ENCODE results near the gene CYP2C9. TPM values are rescaled to one million over a fixed set of nuclear protein-coding genes. Genes with fewer than 3 reads are reported as not detected.

The CYP2C9 gene
- total RNA-seq, 4 donors from 2014 or later: not detected

DNA sequence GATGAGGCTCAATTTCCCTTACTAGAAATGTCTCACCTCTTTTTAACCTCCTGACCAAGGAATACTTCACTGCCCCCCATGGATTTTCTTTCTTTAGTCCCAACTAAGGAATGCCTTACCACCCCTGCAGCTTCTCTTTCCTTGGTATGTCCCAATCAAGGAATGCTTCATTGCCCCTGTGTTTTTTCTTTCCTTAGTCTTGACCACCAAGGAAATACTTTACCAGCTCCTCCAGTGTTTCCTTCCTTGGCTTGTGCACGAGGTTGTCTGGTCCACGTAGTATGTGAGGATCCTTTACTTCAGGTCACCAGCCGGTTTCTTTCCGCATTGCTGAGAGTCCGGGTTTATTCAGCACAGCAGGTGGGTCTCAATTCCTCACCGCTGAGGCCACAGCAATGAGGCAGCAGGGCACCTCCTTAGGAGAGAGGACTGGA is 59.3 kb downstream of the CYP2C9 start:
- Histone ChIP-seq H3K27me3 (peaks cover 0 to 10% (median 0%) of the 10 kb centered on the region in 4 donors), H3K27ac (replicated peaks in 1 of 4) (no peak overlapping the region), H3K4me1 (no peaks in the 10 kb centered on the region), H3K4me3 (no peak overlapping the region), H3K36me3 (no peaks in the 10 kb centered on the region), H3K9me3 (peaks cover 0 to 3% (median under 1%) of the 10 kb centered on the region in 4 donors)
- no peak for TF ChIP-seq CTCF (IDR thresholded peaks at IDR 0.05)
- no peak for DNase-seq (ENCODE audit: extremely low spot score)
- WGBS: 56% methylated on average over 6 of the region's 6 CpGs
- intact Hi-C loops (cut with DNase I): no loop called here

DNA sequence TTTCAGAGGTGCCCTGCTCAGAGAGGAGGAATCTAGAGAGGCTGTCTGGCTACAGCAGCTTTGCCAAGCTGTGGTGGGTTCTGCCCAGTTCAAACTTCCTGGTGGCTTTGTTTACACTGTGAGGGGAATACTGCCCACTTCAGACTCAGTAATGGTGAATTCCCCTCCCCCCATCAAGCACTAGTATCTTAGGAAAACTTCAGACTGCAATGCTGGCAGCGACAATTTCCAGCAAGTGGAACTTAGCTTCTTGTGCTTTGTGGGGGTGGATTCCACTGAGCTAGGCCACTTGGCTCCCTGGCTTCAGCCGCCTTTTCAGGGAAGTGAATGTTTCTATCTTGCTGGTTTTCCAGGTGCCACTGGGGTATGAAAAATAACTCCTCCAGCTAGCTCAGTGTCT is 88.0 kb downstream of the CYP2C9 start:
- H3K4me3 ChIP-seq: no peak overlapping the region
- H3K9me3 ChIP-seq: no peaks in the 10 kb centered on the region
- intact Hi-C loops (cut with DNase I): no loop called here
- DNase-seq (ENCODE audit: extremely low spot score): no peak
- H3K4me1 ChIP-seq: no peaks in the 10 kb centered on the region
- 94% methylated on average over 2 of the region's 2 CpGs for WGBS
- H3K27me3 ChIP-seq: no peaks in the 10 kb centered on the region
- no peak overlapping the region for H3K27ac ChIP-seq (replicated peaks in 1 of 4)
- no peak for TF ChIP-seq CTCF (IDR thresholded peaks at IDR 0.05)
- TF ChIP-seq POLR2A (IDR thresholded peaks at IDR 0.05; ENCODE audit: low read depth): no peak
- TF ChIP-seq POLR2AphosphoS5 (IDR thresholded peaks at IDR 0.05): no peak
- TF ChIP-seq EP300 (IDR thresholded peaks at IDR 0.05): no peak
- H3K36me3 ChIP-seq: no peaks in the 10 kb centered on the region

DNA sequence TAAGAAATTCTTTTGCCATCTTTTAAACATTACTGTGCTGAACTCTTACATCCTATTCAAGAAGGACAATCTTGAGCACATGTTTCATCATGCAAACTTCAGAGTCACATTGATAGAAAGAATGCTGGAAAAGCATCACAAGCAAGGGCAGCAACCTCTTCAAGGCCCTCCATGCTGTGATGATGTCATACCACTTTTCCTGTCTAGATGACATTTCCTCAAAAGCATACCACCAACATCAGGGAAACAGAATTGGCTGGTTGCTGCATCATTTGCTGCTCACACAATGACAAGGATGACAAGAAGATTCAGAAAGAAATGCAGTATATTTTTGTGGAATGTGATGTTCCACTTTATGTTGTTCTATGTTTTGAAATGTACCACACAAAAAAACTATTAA is 93.2 kb downstream of the CYP2C9 start:
- Histone ChIP-seq H3K4me1 (no peaks in the 10 kb centered on the region), H3K27ac (replicated peaks in 1 of 4) (no peak overlapping the region), H3K4me3 (no peak overlapping the region), H3K36me3 (no peaks in the 10 kb centered on the region), H3K27me3 (no peaks in the 10 kb centered on the region), H3K9me3 (no peaks in the 10 kb centered on the region)
- TF ChIP-seq POLR2AphosphoS5 (IDR thresholded peaks at IDR 0.05): no peak
- TF ChIP-seq EP300 (IDR thresholded peaks at IDR 0.05): no peak
- TF ChIP-seq CTCF (IDR thresholded peaks at IDR 0.05): no peak
- TF ChIP-seq POLR2A (IDR thresholded peaks at IDR 0.05; ENCODE audit: low read depth): no peak
- intact Hi-C loops (cut with DNase I): no loop called here
- DNase-seq (ENCODE audit: extremely low spot score): no peak

DNA sequence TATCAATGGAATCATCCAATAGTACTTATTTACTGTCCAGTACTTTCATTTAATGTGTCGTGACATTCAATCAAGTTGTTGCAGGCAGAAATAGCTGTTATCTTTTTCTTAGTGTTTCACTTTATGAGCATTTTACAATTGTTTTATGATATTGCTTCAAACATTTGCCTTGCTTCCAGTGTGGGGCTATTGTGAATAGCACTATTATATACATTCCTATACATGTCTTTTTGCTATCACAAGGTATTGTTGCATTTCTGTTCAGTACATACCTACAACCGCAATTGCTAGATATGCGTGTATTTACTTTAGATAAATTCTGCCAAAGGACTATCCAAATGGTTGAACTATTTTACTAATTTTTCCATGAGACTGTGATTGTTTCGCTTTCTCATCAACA is 95.9 kb downstream of the CYP2C9 start:
- no peaks in the 10 kb centered on the region for H3K36me3 ChIP-seq
- 94% methylated on average over 4 of the region's 4 CpGs for WGBS
- intact Hi-C loops (cut with DNase I): no loop called here
- no peak overlapping the region for H3K27ac ChIP-seq (replicated peaks in 1 of 4)
- TF ChIP-seq POLR2AphosphoS5 (IDR thresholded peaks at IDR 0.05): no peak
- TF ChIP-seq EP300 (IDR thresholded peaks at IDR 0.05): no peak
- no peak overlapping the region for H3K4me3 ChIP-seq
- H3K27me3 ChIP-seq: no peaks in the 10 kb centered on the region
- no peaks in the 10 kb centered on the region for H3K9me3 ChIP-seq
- no peak for DNase-seq (ENCODE audit: extremely low spot score)
- no peaks in the 10 kb centered on the region for H3K4me1 ChIP-seq

GRCh38 chr10:95035332-95036295 is 97.2 kb downstream of the CYP2C9 start:
- 57% methylated on average over 4 of the region's 4 CpGs for WGBS

More at GRCh38 chr10:95035332-95036295, 97.2 kb downstream of the CYP2C9 start:
- Histone ChIP-seq H3K4me3 (no peak overlapping the region), H3K27me3 (no peaks in the 10 kb centered on the region), H3K4me1 (no peaks in the 10 kb centered on the region), H3K27ac (replicated peaks in 1 of 4) (no peak overlapping the region), H3K9me3 (no peaks in the 10 kb centered on the region), H3K36me3 (no peaks in the 10 kb centered on the region)
- TF ChIP-seq CTCF (IDR thresholded peaks at IDR 0.05): no peak
- no peak for TF ChIP-seq POLR2A (IDR thresholded peaks at IDR 0.05; ENCODE audit: low read depth)
- TF ChIP-seq EP300 (IDR thresholded peaks at IDR 0.05): no peak
- TF ChIP-seq POLR2AphosphoS5 (IDR thresholded peaks at IDR 0.05): no peak
- DNase-seq (ENCODE audit: extremely low spot score): no peak
- intact Hi-C loops (cut with DNase I): no loop called here
